Activated naive CD4-positive, alpha-beta T cell treated with anti-CD3 and anti-CD28 coated beads, Interleukin-2, amount 10 ng/mL, durations not matched to agents 7 days and 5 days (primary cell): Measurements from ENCODE around the gene PLA2G4E.

Experiments used
- CTCF ChIA-PET: fragments of 350-600 bp; sonication (Branson Sonifier 250); formaldehyde crosslinking; loops from one replicate; lab custom pipeline; 2021; ENCODE audit warnings: antibody characterized with exemption; lab: Charles Lee
- DNase-seq: peaks from one replicate; pipeline ENCODE4 v3.0.0-alpha.2; 2020
- H3K27ac Mint-ChIP-seq: one replicate; pipeline ENCODE4 v1.8.0; 2021; ENCODE audit warnings: mild to moderate bottlenecking, moderate library complexity, mixed read lengths
- H3K27me3 Mint-ChIP-seq: one replicate; pipeline ENCODE4 v1.8.0; 2021; ENCODE audit warnings: mild to moderate bottlenecking, mixed read lengths
- H3K36me3 Mint-ChIP-seq: one replicate; pipeline ENCODE4 v1.8.0; 2021; ENCODE audit warnings: mixed read lengths
- H3K4me1 Mint-ChIP-seq: one replicate; pipeline ENCODE4 v1.8.0; 2021; ENCODE audit warnings: mixed read lengths
- H3K4me3 Mint-ChIP-seq: one replicate; pipeline ENCODE4 v1.8.0; 2021; ENCODE audit warnings: mild to moderate bottlenecking, moderate library complexity, mixed read lengths
- H3K9me3 Mint-ChIP-seq: one replicate; pipeline ENCODE4 v1.8.0; 2021; ENCODE audit warnings: mixed read lengths

Gene PLA2G4E

GRCh38 chr15:41979493-41980266 lies 41.2 kb downstream of the PLA2G4E start:
- Mint-ChIP-seq H3K4me3 (no peak overlapping the region), H3K27ac (peak overlapping the region; percentile 39), H3K9me3 (no peaks in the 10 kb centered on the region), H3K4me1 (peaks cover 36% of the 10 kb centered on the region), H3K36me3 (no peaks in the 10 kb centered on the region), H3K27me3 (peaks cover 13% of the 10 kb centered on the region)
- DNase-seq: no peak
- CTCF ChIA-PET: interaction anchor here (0.8 to 1.1 kb wide), 2 partner anchors 9 to 78 kb away, joined by 3 to 4 read pairs; no protein-coding TSS in a partner anchor

GRCh38 chr15:41978534-41978933 lies 42.3 kb downstream of the PLA2G4E start:
- Mint-ChIP-seq H3K36me3 (no peaks in the 10 kb centered on the region), H3K27me3 (peaks cover 13% of the 10 kb centered on the region), H3K4me1 (peaks cover 43% of the 10 kb centered on the region), H3K9me3 (no peaks in the 10 kb centered on the region), H3K27ac (peak overlapping the region; percentile 12), H3K4me3 (no peak overlapping the region)
- CTCF ChIA-PET: interaction anchor here (1.1 kb wide), 1 partner anchor 10 kb away, joined by 4 read pairs; no protein-coding TSS in a partner anchor
- DNase-seq: no peak

- Mint-ChIP-seq H3K36me3 (no peaks in the 10 kb centered on the region), H3K4me3 (no peak overlapping the region), H3K27ac (peak overlapping the region; percentile 66), H3K9me3 (no peaks in the 10 kb centered on the region), H3K27me3 (peaks cover 13% of the 10 kb centered on the region), H3K4me1 (peaks cover 48% of the 10 kb centered on the region)
- CTCF ChIA-PET: no interaction called here
- DNase-seq: no peak
Observed at GRCh38 chr15:41977757-41978383, 43.0 kb downstream of the PLA2G4E start.

DNA sequence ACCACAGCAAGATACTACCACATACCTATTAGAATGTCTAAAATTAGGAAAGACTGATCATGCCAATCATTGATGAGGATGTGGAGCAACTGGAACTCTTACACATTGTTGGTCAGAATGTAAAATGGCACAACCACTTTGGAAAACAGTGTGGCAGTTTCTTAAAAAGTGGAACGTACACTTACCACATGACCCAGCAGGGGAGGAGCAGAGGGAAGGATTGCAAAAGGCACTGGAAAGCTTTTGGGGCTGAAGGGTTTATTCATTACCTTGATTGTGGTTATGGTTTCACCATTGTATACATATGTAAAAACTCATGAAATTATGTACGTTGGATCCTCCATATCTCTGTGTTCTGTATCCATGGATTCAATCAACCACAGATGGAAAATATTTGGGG lies 45.2 kb downstream of the PLA2G4E start:
- peaks cover 44% of the 10 kb centered on the region for H3K4me1 Mint-ChIP-seq
- no peaks in the 10 kb centered on the region for H3K36me3 Mint-ChIP-seq
- H3K9me3 Mint-ChIP-seq: no peaks in the 10 kb centered on the region
- no peak overlapping the region for H3K27ac Mint-ChIP-seq
- peaks cover 17% of the 10 kb centered on the region for H3K27me3 Mint-ChIP-seq
- DNase-seq: no peak
- H3K4me3 Mint-ChIP-seq: no peak overlapping the region
- CTCF ChIA-PET: no interaction called here

- H3K4me1 Mint-ChIP-seq: peaks cover 50% of the 10 kb centered on the region
- H3K27ac Mint-ChIP-seq: no peak overlapping the region
- CTCF ChIA-PET: interaction anchor here (1.2 to 1.6 kb wide), 3 partner anchors 8 to 164 kb away, joined by 3 to 6 read pairs (median 6); no protein-coding TSS in a partner anchor
- H3K4me3 Mint-ChIP-seq: peak overlapping the region; percentile 6
- peaks cover 15% of the 10 kb centered on the region for H3K27me3 Mint-ChIP-seq
- DNase-seq: no peak
- no peaks in the 10 kb centered on the region for H3K9me3 Mint-ChIP-seq
- H3K36me3 Mint-ChIP-seq: peaks cover 8% of the 10 kb centered on the region
Observed at GRCh38 chr15:41974041-41974440, 46.8 kb downstream of the PLA2G4E start.

- H3K4me3 Mint-ChIP-seq: peak within 1 kb of the TSS; percentile 87
- H3K4me1 Mint-ChIP-seq: peaks cover 55% of the 10 kb centered on the region
- DNase-seq: peak; percentile 97
- peak within 1 kb of the TSS; percentile 95 for H3K27ac Mint-ChIP-seq
- peaks cover 11% of the 10 kb centered on the region for H3K36me3 Mint-ChIP-seq
- H3K9me3 Mint-ChIP-seq: no peaks in the 10 kb centered on the region
- CTCF ChIA-PET: interaction anchor here (1.2 to 4.8 kb wide), 4 partner anchors 10 to 165 kb away, joined by 3 to 36 read pairs (median 6); no protein-coding TSS in a partner anchor
- peaks cover 15% of the 10 kb centered on the region for H3K27me3 Mint-ChIP-seq
Observed at GRCh38 chr15:41972253-41973242, 48.3 kb downstream of the PLA2G4E start, which contains the start of gene EHD4. Gene EHD4 (minus strand): TSS chr15:41972557. CDS start chr15:41972494, 63 bp downstream.

DNA sequence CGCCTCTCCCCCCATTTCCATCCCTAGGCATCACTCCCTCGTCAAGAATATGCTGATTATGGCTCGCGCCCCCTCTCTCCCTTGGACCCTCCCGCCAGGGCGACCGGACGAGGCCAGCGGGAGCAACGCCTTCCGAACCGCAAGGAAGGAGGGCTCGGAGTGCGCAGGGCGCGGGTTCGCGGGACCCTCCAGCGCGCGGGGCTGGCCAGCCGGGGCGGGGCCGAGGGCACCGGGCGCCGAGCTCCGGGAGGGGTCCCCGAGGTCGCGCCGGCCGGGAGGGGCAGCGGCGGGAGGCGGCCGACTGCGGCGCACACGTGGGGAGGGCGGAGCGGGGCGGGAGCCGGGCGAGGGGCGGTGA lies 49.0 kb downstream of the PLA2G4E start:
- Mint-ChIP-seq H3K4me3 (peak overlapping the region; percentile 87), H3K4me1 (peaks cover 58% of the 10 kb centered on the region), H3K9me3 (no peaks in the 10 kb centered on the region), H3K27ac (peak overlapping the region; percentile 95), H3K27me3 (peaks cover 11% of the 10 kb centered on the region), H3K36me3 (peaks cover 14% of the 10 kb centered on the region)
- CTCF ChIA-PET: interaction anchor here (4.8 kb wide), 1 partner anchor 34 kb away, joined by 36 read pairs; no protein-coding TSS in a partner anchor
- DNase-seq: no peak

DNA sequence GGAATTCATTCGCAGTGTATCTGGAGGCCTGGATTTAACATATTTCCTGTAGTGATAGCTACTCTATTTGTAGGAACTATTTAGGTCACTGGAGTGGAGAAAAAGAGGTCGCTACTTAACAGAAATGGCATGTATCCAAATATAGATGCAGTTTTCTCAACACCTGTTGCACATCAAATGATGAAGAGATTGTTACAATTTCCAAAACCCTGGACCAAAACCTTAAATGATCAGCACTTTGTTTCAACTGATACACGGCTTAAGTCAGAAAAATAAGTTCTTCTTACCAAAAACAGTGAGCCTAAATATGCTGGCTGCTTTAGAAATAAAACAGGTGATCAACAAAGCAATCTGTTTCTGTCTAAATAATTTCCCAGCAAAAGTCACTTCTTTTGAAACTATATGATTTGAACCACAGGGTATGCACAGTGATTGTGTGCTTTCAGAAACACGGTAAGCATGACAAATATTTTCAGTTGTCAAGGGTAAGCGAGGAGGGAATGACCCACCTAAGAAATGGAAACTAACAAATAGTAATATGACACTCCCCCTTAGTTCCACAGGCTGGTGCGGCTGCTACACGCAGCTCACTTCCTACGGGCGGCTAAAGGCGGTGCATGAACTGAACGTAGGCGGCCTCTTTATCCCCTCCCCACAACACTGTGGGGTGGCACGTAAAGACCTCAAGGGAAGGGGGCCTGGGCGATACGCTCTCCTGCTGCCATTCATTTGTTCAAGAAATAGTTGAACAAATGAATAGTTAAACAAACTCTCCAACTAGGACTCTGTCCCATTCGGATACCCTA lies 49.5 kb downstream of the PLA2G4E start:
- Mint-ChIP-seq H3K4me1 (peaks cover 64% of the 10 kb centered on the region), H3K27ac (peak overlapping the region; percentile 95), H3K27me3 (peaks cover 11% of the 10 kb centered on the region), H3K9me3 (no peaks in the 10 kb centered on the region), H3K4me3 (peak overlapping the region; percentile 87), H3K36me3 (peaks cover 15% of the 10 kb centered on the region)
- DNase-seq: peak; percentile 80
- CTCF ChIA-PET: interaction anchor here (1.6 to 4.8 kb wide), 2 partner anchors 34 to 69 kb away, joined by 4 to 36 read pairs; no protein-coding TSS in a partner anchor

DNA sequence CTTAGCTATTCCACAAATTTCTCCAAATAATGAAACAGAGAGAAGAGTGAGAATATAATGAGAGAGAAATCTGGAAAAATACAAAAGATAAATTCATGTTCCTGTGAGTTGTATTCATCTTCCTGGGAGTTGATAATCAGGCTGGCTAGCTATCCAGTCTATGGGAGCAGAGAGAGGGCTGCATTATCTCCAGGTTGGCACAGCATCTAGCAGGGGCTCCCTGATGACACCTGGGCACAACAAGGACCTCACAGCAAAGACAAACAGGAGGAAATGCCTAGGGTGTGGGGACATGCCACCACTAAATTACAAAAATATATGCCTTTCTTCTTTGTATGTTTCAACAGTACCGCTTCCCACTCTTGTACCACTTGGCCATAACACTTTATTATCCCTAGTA lies 50.4 kb downstream of the PLA2G4E start:
- peak overlapping the region; percentile 87 for H3K4me3 Mint-ChIP-seq
- H3K27me3 Mint-ChIP-seq: peaks cover 11% of the 10 kb centered on the region
- peak overlapping the region; percentile 95 for H3K27ac Mint-ChIP-seq
- H3K4me1 Mint-ChIP-seq: peaks cover 68% of the 10 kb centered on the region
- CTCF ChIA-PET: interaction anchor here (0.9 to 4.8 kb wide), 6 partner anchors 13 to 196 kb away, joined by 3 to 36 read pairs (median 4); partner anchors contain the start of gene MAPKBP1
- no peak for DNase-seq
- H3K9me3 Mint-ChIP-seq: no peaks in the 10 kb centered on the region
- H3K36me3 Mint-ChIP-seq: peaks cover 18% of the 10 kb centered on the region

DNA sequence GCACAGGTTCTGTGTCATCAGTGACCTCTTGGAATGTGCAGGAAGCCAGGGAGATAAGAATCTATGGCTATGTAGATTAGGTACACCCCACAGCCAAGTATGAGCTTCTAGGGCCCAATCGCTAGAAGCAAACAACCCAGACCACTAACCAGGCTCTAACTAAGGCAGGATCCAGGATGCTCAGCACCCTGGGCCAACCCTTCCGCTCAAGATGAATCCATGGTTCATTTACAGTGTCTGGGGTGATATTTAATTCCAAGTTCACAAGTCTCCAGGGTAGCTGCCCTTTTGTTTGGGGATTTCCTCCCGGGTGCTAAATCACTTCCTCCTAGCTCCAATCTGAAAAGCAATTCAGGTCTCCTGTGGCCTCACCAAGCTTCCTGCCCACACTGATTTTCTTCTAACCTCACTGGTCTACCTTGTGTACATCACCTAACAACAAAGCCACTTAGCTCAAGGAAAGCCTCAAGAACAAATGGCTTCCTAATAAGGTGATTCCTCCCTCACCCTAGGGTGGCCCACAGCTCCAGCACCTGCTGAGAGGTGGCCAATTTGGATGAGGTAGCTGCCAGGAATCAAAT lies 50.9 kb downstream of the PLA2G4E start:
- CTCF ChIA-PET: interaction anchor here (0.8 to 4.8 kb wide), 7 partner anchors 8 to 196 kb away, joined by 3 to 36 read pairs (median 3); partner anchors contain the start of gene MAPKBP1
- Mint-ChIP-seq H3K4me3 (peak overlapping the region; percentile 87), H3K36me3 (peaks cover 18% of the 10 kb centered on the region), H3K4me1 (peaks cover 68% of the 10 kb centered on the region), H3K27me3 (peaks cover 11% of the 10 kb centered on the region), H3K9me3 (no peaks in the 10 kb centered on the region), H3K27ac (peak overlapping the region; percentile 95)
- peak; percentile 72 for DNase-seq

DNA sequence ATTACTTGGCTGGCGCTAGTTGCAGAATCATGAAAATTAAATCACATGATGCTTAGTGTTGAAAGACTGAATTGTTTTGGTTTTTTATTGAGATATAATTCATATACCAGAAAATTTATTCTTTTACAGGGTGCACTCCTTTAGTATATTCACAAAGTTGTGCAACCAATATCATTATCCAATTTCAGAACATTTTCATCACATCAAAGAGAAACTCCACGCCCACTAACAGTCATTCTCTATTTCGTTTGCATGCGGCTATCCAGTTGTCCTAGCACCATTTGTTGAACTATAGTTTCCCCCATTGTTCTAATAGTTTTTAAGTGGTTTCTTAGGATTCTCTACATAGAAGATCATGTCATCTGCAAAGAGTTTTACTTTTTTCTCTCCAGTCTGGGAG lies 52.1 kb downstream of the PLA2G4E start:
- no peak for DNase-seq
- no peak overlapping the region for H3K4me3 Mint-ChIP-seq
- peaks cover 19% of the 10 kb centered on the region for H3K36me3 Mint-ChIP-seq
- no peak overlapping the region for H3K27ac Mint-ChIP-seq
- CTCF ChIA-PET: no interaction called here
- H3K27me3 Mint-ChIP-seq: peaks cover 6% of the 10 kb centered on the region
- H3K4me1 Mint-ChIP-seq: peaks cover 63% of the 10 kb centered on the region
- no peaks in the 10 kb centered on the region for H3K9me3 Mint-ChIP-seq

- CTCF ChIA-PET: interaction anchor here (1.2 to 1.7 kb wide), 2 partner anchors 10 to 16 kb away, joined by 3 to 5 read pairs; no protein-coding TSS in a partner anchor
- Mint-ChIP-seq H3K9me3 (no peaks in the 10 kb centered on the region), H3K27me3 (peaks cover 4% of the 10 kb centered on the region), H3K27ac (no peak overlapping the region), H3K36me3 (peaks cover 22% of the 10 kb centered on the region), H3K4me3 (no peak overlapping the region), H3K4me1 (peaks cover 54% of the 10 kb centered on the region)
- DNase-seq: no peak
Observed at GRCh38 chr15:41967506-41968206, 53.2 kb downstream of the PLA2G4E start.
